Keratinocyte (primary cell): ENCODE results near the gene ATP6V0A1. TPM values are rescaled to one million over a fixed set of nuclear protein-coding genes. Genes with fewer than 3 reads are reported as not detected.

Source experiments
- DNase-seq: peaks from one replicate; pipeline ENCODE4 v3.0.0-alpha.2; 2011; ENCODE audit warnings: low read depth, missing footprints, low spot score
- FAIRE-seq: peaks from 2 replicates; lab custom pipeline; 2011; peaks lifted over from hg19 to GRCh38; lab: Jason Lieb, UNC
- H2AFZ ChIP-seq: 2 replicates; pipeline ENCODE4 v1.6.0; 2012; ENCODE audit warnings: low read length, control low read depth, inconsistent platforms; ENCODE audit not compliant: control insufficient read depth
- H3K27ac ChIP-seq: 2 replicates; pipeline ENCODE4 v1.5.1; 2011; ENCODE audit warnings: low read length; ENCODE audit not compliant: control insufficient read depth, insufficient read depth
- H3K27me3 ChIP-seq: 3 replicates; pipeline ENCODE4 v1.6.0; 2011; ENCODE audit warnings: low read length; ENCODE audit not compliant: control insufficient read depth, insufficient read depth; ENCODE audit errors: extremely low read depth
- H3K36me3 ChIP-seq, 2 experiments: 2 replicates in 1 of 2; 3 replicates in 1 of 2; pipeline ENCODE4 v1.5.1; 2011; ENCODE audit warnings: low read length in 2 of 2, mild to moderate bottlenecking in 1 of 2; ENCODE audit not compliant: control insufficient read depth in 2 of 2, insufficient read depth in 2 of 2; ENCODE audit errors: extremely low read depth in 1 of 2
- H3K4me1 ChIP-seq: 3 replicates; pipeline ENCODE4 v1.5.1; 2011; ENCODE audit warnings: low read length; ENCODE audit not compliant: control insufficient read depth, insufficient read depth; ENCODE audit errors: extremely low read depth
- H3K4me2 ChIP-seq: 3 replicates; pipeline ENCODE4 v1.6.0; 2011; ENCODE audit warnings: low read depth, low read length; ENCODE audit not compliant: control insufficient read depth, insufficient read depth; ENCODE audit errors: extremely low read depth
- H3K4me3 ChIP-seq, 3 experiments: fragments of 200-600 bp in 1 of 3; sonication (generic) in 1 of 3; 2 replicates in 2 of 3; 3 replicates in 1 of 3; pipeline ENCODE4 v1.5.1; 2011 to 2016; ENCODE audit warnings: low read length in 3 of 3, mild to moderate bottlenecking in 3 of 3, control low read depth in 2 of 3, inconsistent platforms in 1 of 3, low read depth in 1 of 3, mixed read lengths in 1 of 3, mixed run types in 1 of 3, moderate library complexity in 1 of 3; ENCODE audit not compliant: control insufficient read depth in 2 of 3, insufficient read depth in 2 of 3; ENCODE audit errors: extremely low read depth in 1 of 3
- H3K79me2 ChIP-seq: 2 replicates; pipeline ENCODE4 v1.6.0; 2012; ENCODE audit warnings: low read length; ENCODE audit not compliant: control insufficient read depth, insufficient read depth
- H3K9ac ChIP-seq: 3 replicates; pipeline ENCODE4 v1.6.0; 2011; ENCODE audit warnings: low read length; ENCODE audit not compliant: control insufficient read depth, insufficient read depth; ENCODE audit errors: extremely low read depth
- H3K9me1 ChIP-seq: 3 replicates; pipeline ENCODE4 v1.6.0; 2011; ENCODE audit warnings: low read length; ENCODE audit not compliant: control insufficient read depth, insufficient read depth; ENCODE audit errors: extremely low read depth
- H3K9me3 ChIP-seq: 2 replicates; pipeline ENCODE4 v1.5.1; 2012; ENCODE audit warnings: low read depth, low read length; ENCODE audit not compliant: control insufficient read depth
- H4K20me1 ChIP-seq: 3 replicates; pipeline ENCODE4 v1.6.0; 2011; ENCODE audit warnings: low read length; ENCODE audit not compliant: control insufficient read depth, insufficient read depth; ENCODE audit errors: extremely low read depth
- CTCF ChIP-seq, 3 experiments: IDR thresholded peaks in 1 of 3; conservative IDR thresholded peaks in 1 of 3; optimal IDR thresholded peaks in 1 of 3; 2 replicates in 2 of 3; 3 replicates in 1 of 3; pipeline versions ENCODE3 to v1.5.1; 2011; ENCODE audit warnings: low read length in 3 of 3, mild to moderate bottlenecking in 3 of 3, moderate library complexity in 2 of 3, control low read depth in 1 of 3, inconsistent platforms in 1 of 3; ENCODE audit not compliant: insufficient read depth in 2 of 3; ENCODE audit errors: extremely low read depth in 1 of 3
- EZH2 ChIP-seq: IDR thresholded peaks from one replicate; pipeline ENCODE4 v1.6.1; 2012; ENCODE audit warnings: inconsistent platforms, mild to moderate bottlenecking, low read length, moderate library complexity
- dilution Hi-C: fragments of 300-500 bp; cut with MboI; formaldehyde crosslinking; loops from one replicate; pipeline ENCODE4 v1.7.0; 2020; ENCODE audit warnings: low sequenced_read_pairs; ENCODE audit not compliant: extremely low pct_ligation_motif_present
- polyA plus RNA-seq, 5 experiments: library from polyadenylated mRNA; depleted of rRNA in 3 of 5; stranded (reverse) in 3 of 5; stranded (forward) in 1 of 5; unstranded in 1 of 5; fragments of >200 nt; gene quantifications; 1 replicate in 1 of 5; 2 replicates in 3 of 5; 3 replicates in 1 of 5; pipeline versions ENCODE4 v1.2.1 to v1.2.3, GENCODE V29; 2011 to 2012; ENCODE audit warnings: missing spikeins in 2 of 5, low read depth in 1 of 5, low replicate concordance in 1 of 5

The ATP6V0A1 gene
- polyA plus RNA-seq, 1 donor (not counting 4 experiments of a cell fraction or from before 2014, with no cell fraction given): 24.0 TPM

- Histone ChIP-seq H3K36me3 (peaks cover 28 to 36% of the 10 kb centered on the region in 2 experiments), H3K27ac (no peak overlapping the region)
- dilution Hi-C loops: loop anchor here (25.0 kb wide), 1 partner anchor 198 kb away; no protein-coding TSS in a partner anchor
Measured at GRCh38 chr17:42509841-42510240, 51.2 kb downstream of the ATP6V0A1 start.

GRCh38 chr17:42512246-42512645, 53.6 kb downstream of the ATP6V0A1 start:
- Histone ChIP-seq H3K9ac (no peak overlapping the region), H3K27ac (no peak overlapping the region), H3K4me3 (no peak overlapping the region), H3K9me3 (no peaks in the 10 kb centered on the region), H2AFZ (no peak overlapping the region), H3K4me2 (no peak overlapping the region), H3K79me2 (no peaks in the 10 kb centered on the region), H3K36me3 (peaks cover 26 to 34% of the 10 kb centered on the region in 2 experiments), H3K9me1 (no peaks in the 10 kb centered on the region), H3K4me1 (peaks cover under 1% of the 10 kb centered on the region), H4K20me1 (no peaks in the 10 kb centered on the region), H3K27me3 (no peaks in the 10 kb centered on the region)
- TF ChIP-seq CTCF (optimal IDR thresholded peaks at IDR 0.05 in 1 of 3, IDR thresholded peaks at IDR 0.05 in 1 of 3, conservative IDR thresholded peaks at IDR 0.05 in 1 of 3; ENCODE audit: extremely low read depth in 1 of 3, insufficient read depth in 2 of 3, low read length in 3 of 3): no peak
- TF ChIP-seq EZH2: no peak
- FAIRE-seq: no peak
- no peak for DNase-seq
- dilution Hi-C loops: loop anchor here (25.0 kb wide), 1 partner anchor 200 kb away; no protein-coding TSS in a partner anchor

More at GRCh38 chr17:42509841-42510240, 51.2 kb downstream of the ATP6V0A1 start:
- Histone ChIP-seq H3K27me3 (no peaks in the 10 kb centered on the region), H4K20me1 (no peaks in the 10 kb centered on the region), H3K9ac (no peak overlapping the region), H3K4me2 (no peak overlapping the region), H3K9me3 (no peaks in the 10 kb centered on the region), H3K9me1 (no peaks in the 10 kb centered on the region), H2AFZ (no peak overlapping the region), H3K4me3 (no peak overlapping the region), H3K79me2 (no peaks in the 10 kb centered on the region), H3K4me1 (no peaks in the 10 kb centered on the region)
- DNase-seq (no peak), FAIRE-seq (no peak)
- no peak for TF ChIP-seq CTCF (optimal IDR thresholded peaks at IDR 0.05 in 1 of 3, IDR thresholded peaks at IDR 0.05 in 1 of 3, conservative IDR thresholded peaks at IDR 0.05 in 1 of 3; ENCODE audit: extremely low read depth in 1 of 3, insufficient read depth in 2 of 3, low read length in 3 of 3)
- TF ChIP-seq EZH2: no peak
